BJ (cell line): ENCODE measurements around the gene C12orf56. TPM values are rescaled to one million over a fixed set of nuclear protein-coding genes. Genes with fewer than 3 reads are reported as not detected.
A peak's percentile ranks its signal among the peaks of the same experiment; 100 is the strongest.

Experiments used
- CTCF ChIA-PET: fragments of 350-600 bp; formaldehyde crosslinking; extraction: SDS; loops from one replicate; lab custom pipeline; 2021; ENCODE audit warnings: antibody characterized with exemption, inconsistent platforms; lab: Yijun Ruan, JAX
- POLR2A ChIA-PET: fragments of 300-600 bp; sonication (Branson Sonifier 250); formaldehyde crosslinking; extraction: SDS; loops from one replicate; lab custom pipeline; 2021; ENCODE audit warnings: antibody characterized with exemption; lab: Charles Lee
- DNase-seq: peaks from one replicate; pipeline ENCODE4 v3.0.0-alpha.2; 2011; ENCODE audit warnings: low read depth
- H3K27me3 ChIP-seq: 2 replicates; pipeline ENCODE4 v1.6.0; 2011; ENCODE audit warnings: low read length; ENCODE audit not compliant: control insufficient read depth, insufficient read depth
- H3K36me3 ChIP-seq: 2 replicates; pipeline ENCODE4 v1.5.1; 2011; ENCODE audit warnings: low read length; ENCODE audit not compliant: control insufficient read depth, insufficient read depth
- H3K4me3 ChIP-seq: 2 replicates; pipeline ENCODE4 v1.5.1; 2011; ENCODE audit warnings: low read depth, mild to moderate bottlenecking, control low read depth, low read length
- polyA minus RNA-seq: library from RNA; depleted of rRNA, polyadenylated mRNA; stranded (reverse); fragments of >200 nt; gene quantifications from 2 replicates; pipeline ENCODE4 v1.2.3, GENCODE V29; 2011; rRNA and poly(A)+ RNA removed
- polyA plus RNA-seq: library from polyadenylated mRNA; depleted of rRNA; stranded (reverse); fragments of >200 nt; gene quantifications from 2 replicates; pipeline ENCODE4 v1.2.3, GENCODE V29; 2011; rRNA removed
- TF ChIP-seq, protein P1 (sequence below): IDR thresholded peaks from 2 replicates; pipeline ENCODE4 v1.5.1; 2011; ENCODE audit warnings: low read depth, mild to moderate bottlenecking, control low read depth, inconsistent platforms, low read length, moderate library complexity; ENCODE audit not compliant: insufficient read depth

C12orf56 gene, protein sequence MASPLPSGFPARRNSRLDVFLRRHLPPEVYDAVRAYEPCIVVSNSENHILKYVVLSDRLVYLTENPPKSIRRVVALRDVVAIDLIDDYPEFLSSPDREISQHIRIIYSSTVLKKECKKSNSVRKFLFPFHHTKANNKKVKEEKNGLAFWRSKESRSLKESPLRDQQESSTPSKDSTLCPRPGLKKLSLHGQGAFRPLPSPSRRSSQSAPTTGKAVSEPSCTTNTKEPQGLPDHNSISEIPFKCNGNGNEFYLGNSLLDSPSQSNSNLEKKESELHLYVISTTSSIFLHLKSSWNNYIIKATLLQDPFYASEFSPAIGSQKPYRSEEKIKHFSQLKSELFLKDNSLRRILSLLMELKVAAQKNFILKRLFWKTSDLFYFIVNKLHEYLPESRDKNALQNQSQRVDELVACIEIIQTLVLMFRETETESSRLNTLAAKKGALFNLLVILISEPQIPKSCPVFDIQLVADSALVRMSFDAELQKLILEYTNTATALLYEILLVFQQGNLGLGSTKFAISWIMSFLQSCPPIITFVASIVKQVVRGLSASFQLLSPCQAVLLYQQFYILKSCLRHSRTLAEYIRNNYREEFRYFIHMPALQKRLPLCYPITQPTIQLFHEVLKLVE
- polyA plus RNA-seq (not detected in 2 replicates), polyA minus RNA-seq (not detected in 2 replicates)

DNA sequence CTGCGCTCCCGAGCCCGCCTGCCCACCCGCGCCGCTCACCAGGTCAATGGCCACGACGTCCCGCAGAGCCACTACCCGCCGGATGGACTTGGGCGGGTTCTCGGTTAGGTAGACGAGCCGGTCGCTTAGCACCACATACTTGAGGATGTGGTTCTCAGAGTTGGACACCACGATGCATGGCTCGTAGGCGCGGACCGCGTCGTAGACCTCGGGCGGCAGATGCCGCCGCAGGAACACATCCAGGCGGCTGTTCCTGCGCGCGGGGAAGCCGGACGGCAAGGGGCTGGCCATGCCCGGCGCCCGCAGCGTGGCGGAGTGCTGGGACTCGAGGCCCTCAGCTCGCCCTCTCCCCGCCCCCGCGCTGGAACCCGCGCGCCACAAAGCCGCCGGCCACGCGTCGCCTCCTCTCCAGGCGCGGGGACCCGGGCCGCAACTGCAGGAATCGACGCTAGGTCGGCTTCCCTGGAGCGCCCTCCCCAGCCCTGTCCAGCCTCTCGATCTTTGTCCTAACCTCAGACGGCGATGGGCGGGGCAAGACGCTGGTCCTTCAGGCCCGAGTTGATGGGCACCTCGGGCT is at the start of gene C12orf56:
Gene C12orf56, minus strand, starts transcription at position 484 of the 577 bp plus-strand sequence. Its CDS starts 193 bp downstream, at position 291.
- ChIA-PET CTCF (interaction anchor here (0.7 to 2.0 kb wide), 2 partner anchors 564 to 1281 kb away, joined by 3 to 6 read pairs; no protein-coding TSS in a partner anchor), POLR2A (no interaction called here)
- H3K4me3 ChIP-seq = peak within 1 kb of the TSS; percentile 42
- DNase-seq = no peak
- no peaks in the 10 kb centered on the region for H3K36me3 ChIP-seq
- TF ChIP-seq, protein P1, sequence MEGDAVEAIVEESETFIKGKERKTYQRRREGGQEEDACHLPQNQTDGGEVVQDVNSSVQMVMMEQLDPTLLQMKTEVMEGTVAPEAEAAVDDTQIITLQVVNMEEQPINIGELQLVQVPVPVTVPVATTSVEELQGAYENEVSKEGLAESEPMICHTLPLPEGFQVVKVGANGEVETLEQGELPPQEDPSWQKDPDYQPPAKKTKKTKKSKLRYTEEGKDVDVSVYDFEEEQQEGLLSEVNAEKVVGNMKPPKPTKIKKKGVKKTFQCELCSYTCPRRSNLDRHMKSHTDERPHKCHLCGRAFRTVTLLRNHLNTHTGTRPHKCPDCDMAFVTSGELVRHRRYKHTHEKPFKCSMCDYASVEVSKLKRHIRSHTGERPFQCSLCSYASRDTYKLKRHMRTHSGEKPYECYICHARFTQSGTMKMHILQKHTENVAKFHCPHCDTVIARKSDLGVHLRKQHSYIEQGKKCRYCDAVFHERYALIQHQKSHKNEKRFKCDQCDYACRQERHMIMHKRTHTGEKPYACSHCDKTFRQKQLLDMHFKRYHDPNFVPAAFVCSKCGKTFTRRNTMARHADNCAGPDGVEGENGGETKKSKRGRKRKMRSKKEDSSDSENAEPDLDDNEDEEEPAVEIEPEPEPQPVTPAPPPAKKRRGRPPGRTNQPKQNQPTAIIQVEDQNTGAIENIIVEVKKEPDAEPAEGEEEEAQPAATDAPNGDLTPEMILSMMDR = 0 out of 2 replicates have a peak, but pooled peaks have one; percentile 2
- no peaks in the 10 kb centered on the region for H3K27me3 ChIP-seq

DNA sequence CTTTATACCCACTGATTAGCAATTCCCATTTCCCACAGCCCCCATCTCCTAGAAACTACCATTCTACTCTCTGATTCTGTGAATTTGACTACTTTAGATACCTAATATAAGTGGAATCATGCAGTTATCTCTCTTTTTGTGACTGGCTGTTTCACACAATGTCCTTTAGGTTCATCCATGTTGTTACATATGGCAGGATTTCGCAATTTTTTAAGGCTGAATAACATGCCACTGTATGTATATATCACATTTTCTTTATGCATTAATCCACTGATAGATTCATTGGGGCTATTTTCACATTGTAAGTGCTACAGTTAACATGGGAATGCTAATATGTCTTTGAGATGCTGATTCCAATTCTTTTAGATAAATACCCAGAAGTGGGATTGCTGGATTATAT is 49.5 kb upstream of the C12orf56 start:
- ChIA-PET CTCF (no interaction called here), POLR2A (no interaction called here)
- DNase-seq = no peak
- TF ChIP-seq, protein P1 = no peak
- Histone ChIP-seq H3K36me3 (peaks cover 22% of the 10 kb centered on the region), H3K4me3 (no peak overlapping the region), H3K27me3 (no peaks in the 10 kb centered on the region)

DNA sequence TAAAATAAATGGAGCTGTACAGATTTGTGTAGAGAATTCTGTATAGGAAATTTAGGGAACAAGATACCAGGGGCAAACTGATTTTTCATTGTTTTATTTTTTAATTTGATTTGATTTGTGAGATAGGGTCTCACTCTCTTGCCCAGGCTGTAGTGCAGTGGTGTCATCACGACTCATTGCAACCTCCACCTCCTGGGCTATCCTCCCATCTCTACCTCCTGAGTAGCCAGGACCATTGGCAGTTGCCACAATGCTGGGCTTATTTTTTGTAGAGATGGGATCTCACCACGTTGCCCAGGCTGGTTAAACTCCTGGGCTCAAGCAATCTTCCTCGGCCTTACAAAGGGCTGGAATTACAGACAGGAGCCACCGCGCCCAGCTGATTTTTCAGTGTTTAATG is 43.4 kb upstream of the C12orf56 start:
- TF ChIP-seq, protein P1 = no peak
- peaks cover 22% of the 10 kb centered on the region for H3K36me3 ChIP-seq
- no peak for DNase-seq
- ChIA-PET POLR2A (no interaction called here), CTCF (no interaction called here)
- H3K4me3 ChIP-seq = no peak overlapping the region
- no peaks in the 10 kb centered on the region for H3K27me3 ChIP-seq

GRCh38 chr12:64431791-64432190 is 41.2 kb upstream of the C12orf56 start:
- H3K36me3 ChIP-seq = peaks cover 26% of the 10 kb centered on the region
- ChIA-PET POLR2A (no interaction called here), CTCF (interaction anchor here (1.5 kb wide), 1 partner anchor 11 kb away, joined by 3 read pairs; no protein-coding TSS in a partner anchor)
- no peaks in the 10 kb centered on the region for H3K27me3 ChIP-seq
- TF ChIP-seq, protein P1 = no peak
- no peak overlapping the region for H3K4me3 ChIP-seq
- no peak for DNase-seq
